ENCODE data around the gene HAVCR2. TPM values are rescaled to one million over a fixed set of nuclear protein-coding genes. Genes with fewer than 3 reads are reported as not detected.

The HAVCR2 gene
- total RNA-seq: 2.0 and 8.2 TPM in 2 replicates

GRCh38 chr5:157108976-157109375 is at the start of gene HAVCR2:
Gene HAVCR2, minus strand, starts transcription at chr5:157109044. Its CDS starts 61 bp downstream, at chr5:157108983.
- peak; percentile 28 for DNase-seq (ENCODE audit: low read depth)

GRCh38 chr5:157157293-157157891 is 48.5 kb upstream of the HAVCR2 start:
- no peak for DNase-seq (ENCODE audit: low read depth)

- no peak for DNase-seq (ENCODE audit: low read depth)
These were observed 46.5 kb upstream of the HAVCR2 start for GRCh38 chr5:157155297-157155696.

GRCh38 chr5:157150995-157151394 is 42.2 kb upstream of the HAVCR2 start:
- DNase-seq (ENCODE audit: low read depth): no peak

- DNase-seq (ENCODE audit: low read depth): peak; percentile 57
These were observed 40.1 kb upstream of the HAVCR2 start for GRCh38 chr5:157148734-157149615.

GRCh38 chr5:157143127-157143971 is 34.5 kb upstream of the HAVCR2 start:
- no peak for DNase-seq (ENCODE audit: low read depth)

- DNase-seq (ENCODE audit: low read depth): peak; percentile 99
These were observed 33.7 kb upstream of the HAVCR2 start, which contains the start of gene MED7 for GRCh38 chr5:157142317-157143126. Gene MED7, minus strand, starts transcription at chr5:157142865. Its CDS starts 3,434 bp downstream, at chr5:157139431.

- DNase-seq (ENCODE audit: low read depth): peak; percentile 19
These were observed 28.8 kb upstream of the HAVCR2 start for GRCh38 chr5:157137691-157138090.

- no peak for DNase-seq (ENCODE audit: low read depth)
These were observed 23.4 kb upstream of the HAVCR2 start for GRCh38 chr5:157132281-157132612.

- peak; percentile 48 for DNase-seq (ENCODE audit: low read depth)
These were observed 22.1 kb upstream of the HAVCR2 start for GRCh38 chr5:157130925-157131324.

- no peak for DNase-seq (ENCODE audit: low read depth)
These were observed 12.9 kb upstream of the HAVCR2 start for GRCh38 chr5:157121709-157122108.

- no peak for DNase-seq (ENCODE audit: low read depth)
These were observed 11.3 kb upstream of the HAVCR2 start for GRCh38 chr5:157120102-157120501.

- no peak for DNase-seq (ENCODE audit: low read depth)
These were observed 7.7 kb upstream of the HAVCR2 start for GRCh38 chr5:157116483-157116954.

GRCh38 chr5:157115502-157115901 is 6.7 kb upstream of the HAVCR2 start:
- no peak for DNase-seq (ENCODE audit: low read depth)

GRCh38 chr5:157115012-157115411 is 6.2 kb upstream of the HAVCR2 start:
- DNase-seq (ENCODE audit: low read depth): peak; percentile 46

GRCh38 chr5:157113002-157113401 is 4.2 kb upstream of the HAVCR2 start:
- no peak for DNase-seq (ENCODE audit: low read depth)

- no peak for DNase-seq (ENCODE audit: low read depth)
These were observed 900 bp upstream of the HAVCR2 start for GRCh38 chr5:157109744-157110143.

- DNase-seq (ENCODE audit: low read depth): peak; percentile 58
These were observed 1.3 kb downstream of the HAVCR2 start for GRCh38 chr5:157107508-157107907.

- DNase-seq (ENCODE audit: low read depth): peak; percentile 45
These were observed 2.0 kb downstream of the HAVCR2 start for GRCh38 chr5:157106630-157107461.

- DNase-seq (ENCODE audit: low read depth): peak; percentile 89
These were observed 8.6 kb downstream of the HAVCR2 start for GRCh38 chr5:157100140-157100679.

Measured in renal cortical epithelial cell (primary cell).